GM12891 (cell line): Measurements from ENCODE around the gene UGT1A6.
"Not testable (repeated sequence)": the region's sequence is repeated elsewhere in the genome, so short reads cannot be mapped to it uniquely, and the experiment has no call there.

Experiments
- DNase-seq: peaks from one replicate; pipeline ENCODE4 v3.0.0; 2011; ENCODE audit warnings: low spot score; ENCODE audit not compliant: insufficient read length
- FAIRE-seq: peaks from 2 replicates; lab custom pipeline; 2011; peaks lifted over from hg19 to GRCh38; lab: Jason Lieb, UNC
- PAX5 ChIP-seq: IDR thresholded peaks from 2 replicates; pipeline ENCODE4 v1.6.1; 2011; ENCODE audit warnings: low read length, moderate library complexity, mild to moderate bottlenecking; ENCODE audit not compliant: insufficient read depth, severe bottlenecking
- POLR2A ChIP-seq: IDR thresholded peaks from 2 replicates; pipeline ENCODE4 v1.6.1; 2011; ENCODE audit warnings: low read depth, low read length, control low read depth
- POLR2AphosphoS5 ChIP-seq: IDR thresholded peaks from 2 replicates; pipeline ENCODE4 v1.6.1; 2011; ENCODE audit warnings: low read depth, low read length, control low read depth
- POU2F2 ChIP-seq: IDR thresholded peaks from 2 replicates; pipeline ENCODE4 v1.6.1; 2011; ENCODE audit warnings: low read depth, mild to moderate bottlenecking, control low read depth, low read length, moderate library complexity
- SPI1 ChIP-seq: IDR thresholded peaks from 2 replicates; pipeline ENCODE4 v1.6.1; 2011; ENCODE audit warnings: low read depth, low read length, control low read depth
- TAF1 ChIP-seq: IDR thresholded peaks from 2 replicates; pipeline ENCODE4 v1.6.1; 2011; ENCODE audit warnings: low read depth, low read length, control low read depth

Gene UGT1A6

GRCh38 chr2:233714121-233714520 lies 21.4 kb downstream of the UGT1A6 start:
- no peak for FAIRE-seq
- TF ChIP-seq TAF1 (no peak), POLR2AphosphoS5 (no peak), POLR2A (no peak), POU2F2 (no peak), SPI1 (no peak), PAX5 (no peak)

DNA sequence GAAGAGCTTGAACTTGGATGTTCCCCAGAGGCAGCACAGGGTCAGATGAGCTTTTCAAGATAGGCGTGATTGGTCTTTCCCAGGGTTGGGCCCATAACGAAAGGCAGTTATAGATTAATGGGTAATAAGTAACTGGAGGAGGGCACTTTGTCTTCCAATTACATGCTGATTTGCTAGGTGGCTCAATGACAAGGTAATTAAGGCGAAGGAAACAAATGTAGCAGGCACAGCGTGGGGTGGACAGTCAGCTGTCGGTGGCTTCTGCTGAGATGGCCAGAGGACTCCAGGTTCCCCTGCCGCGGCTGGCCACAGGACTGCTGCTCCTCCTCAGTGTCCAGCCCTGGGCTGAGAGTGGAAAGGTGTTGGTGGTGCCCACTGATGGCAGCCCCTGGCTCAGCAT lies 25.9 kb downstream of the UGT1A6 start, which contains the start of gene UGT1A4:
Gene UGT1A4, plus strand, starts transcription at position 185 of the 400 bp plus-strand sequence. Its CDS starts 85 bp downstream, at position 270.
- no peak for DNase-seq
- TF ChIP-seq PAX5 (no peak), POLR2AphosphoS5 (no peak), SPI1 (no peak), POLR2A (no peak), POU2F2 (no peak), TAF1 (no peak)
- no peak for FAIRE-seq

More at GRCh38 chr2:233714121-233714520, 21.4 kb downstream of the UGT1A6 start:
- DNase-seq: no peak

DNA sequence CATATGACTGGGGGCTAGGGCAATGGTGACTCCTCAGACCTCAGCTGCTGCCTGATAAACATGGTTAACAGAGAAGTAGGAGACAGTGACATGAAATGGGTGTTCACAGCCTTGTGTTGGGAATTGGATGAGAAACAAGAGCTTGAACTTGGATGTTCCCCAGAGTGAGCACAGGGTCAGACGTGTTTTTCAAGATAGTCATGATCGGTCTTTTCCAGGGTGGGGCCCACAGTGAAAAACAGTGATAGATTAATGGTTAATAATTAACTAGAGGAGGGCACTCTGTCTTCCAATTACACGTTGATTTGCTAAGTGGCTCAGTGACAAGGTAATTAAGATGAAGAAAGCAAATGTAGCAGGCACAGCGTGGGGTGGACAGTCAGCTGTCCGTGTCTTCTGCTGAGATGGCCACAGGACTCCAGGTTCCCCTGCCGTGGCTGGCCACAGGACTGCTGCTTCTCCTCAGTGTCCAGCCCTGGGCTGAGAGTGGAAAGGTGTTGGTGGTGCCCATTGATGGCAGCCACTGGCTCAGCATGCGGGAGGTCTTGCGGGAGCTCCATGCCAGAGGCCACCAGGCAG lies 36.1 kb downstream of the UGT1A6 start, which contains the start of gene UGT1A3:
Gene UGT1A3, plus strand, starts transcription at position 320 of the 579 bp plus-strand sequence. Its CDS starts 85 bp downstream, at position 405.
- TF ChIP-seq SPI1 (no peak), PAX5 (no peak), POLR2A (no peak), TAF1 (no peak), POU2F2 (no peak), POLR2AphosphoS5 (no peak)
- DNase-seq: no peak
- no peak for FAIRE-seq

- DNase-seq, FAIRE-seq: not testable (repeated sequence)
Observed at GRCh38 chr2:233736868-233737653, 44.4 kb downstream of the UGT1A6 start.

GRCh38 chr2:233740870-233741269 lies 48.2 kb downstream of the UGT1A6 start:
- DNase-seq (no peak), FAIRE-seq (no peak)
- TF ChIP-seq POU2F2 (no peak), TAF1 (no peak), PAX5 (no peak), POLR2A (no peak), SPI1 (no peak), POLR2AphosphoS5 (no peak)

DNA sequence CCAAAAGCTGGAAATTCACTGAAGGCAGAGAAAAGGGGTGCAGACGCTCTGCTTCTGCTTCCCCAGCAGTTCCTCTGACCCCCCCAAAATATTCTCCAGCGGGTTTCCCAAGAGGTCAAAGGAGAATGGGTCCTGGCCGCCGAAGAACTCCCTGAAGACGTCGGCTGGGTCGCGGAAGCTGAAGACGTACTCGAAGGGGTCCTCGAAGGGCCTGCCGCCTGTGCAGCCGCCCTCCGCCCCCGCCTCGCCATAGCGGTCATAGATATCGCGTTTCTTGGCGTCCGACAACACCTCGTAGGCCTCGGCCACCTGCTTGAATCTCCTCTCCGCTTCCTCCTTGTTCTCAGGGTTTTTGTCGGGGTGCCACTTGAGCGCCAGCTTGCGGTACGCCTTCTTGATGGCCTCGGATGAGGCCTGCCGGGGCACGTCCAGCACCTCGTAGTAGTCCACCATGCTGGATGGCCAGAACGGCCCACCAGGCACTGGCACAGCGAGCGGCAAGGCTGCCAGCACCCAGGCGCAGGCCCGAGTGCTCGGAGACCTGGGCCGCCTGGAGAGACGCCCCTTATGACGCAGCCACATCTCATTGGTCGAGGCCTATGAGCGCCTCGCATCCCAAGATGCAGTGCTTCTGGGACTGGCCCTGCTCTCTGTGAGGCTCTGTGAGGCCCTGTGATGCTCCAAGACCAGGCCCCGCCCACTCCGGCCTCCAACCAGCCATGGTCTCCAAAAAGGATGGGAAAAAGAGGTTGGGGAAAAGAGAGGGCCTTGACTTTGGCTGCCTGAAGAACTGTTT lies 51.0 kb downstream of the UGT1A6 start:
- FAIRE-seq: no peak
- TF ChIP-seq PAX5 (no peak), POLR2AphosphoS5 (no peak), POLR2A (no peak), TAF1 (no peak), SPI1 (no peak), POU2F2 (no peak)

DNA sequence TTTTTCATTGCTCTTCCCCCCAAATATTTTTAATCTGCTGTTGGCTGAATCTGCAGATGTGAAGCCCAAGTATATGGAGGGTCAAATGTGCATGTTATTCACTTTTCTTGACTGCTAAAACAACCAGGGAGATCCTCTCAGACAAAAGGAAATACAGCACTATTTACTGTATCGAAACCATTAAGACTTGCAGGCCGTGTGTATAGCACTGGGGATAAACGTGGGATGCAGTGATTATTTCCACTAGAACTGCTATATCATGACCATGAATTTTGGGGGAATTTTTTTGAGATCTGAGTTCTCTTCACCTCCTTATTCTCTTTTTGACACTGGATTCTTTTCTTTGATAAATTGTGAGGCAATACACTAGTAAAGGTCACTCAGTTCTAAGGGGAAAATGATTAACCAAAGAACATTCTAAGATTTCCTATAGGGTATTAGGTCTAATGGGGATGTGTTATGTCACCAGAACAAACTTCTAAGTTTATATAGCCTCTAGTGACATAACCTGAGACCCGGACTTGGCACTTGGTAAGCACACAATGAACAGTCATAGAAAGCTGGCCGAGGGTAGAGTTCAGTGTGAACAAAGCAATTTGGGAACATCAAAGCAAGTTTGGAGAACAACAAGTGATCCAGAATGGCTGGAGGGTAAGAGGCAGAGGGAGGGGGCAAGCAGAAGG lies 52.5 kb downstream of the UGT1A6 start:
- TF ChIP-seq POU2F2 (no peak), POLR2A (no peak), SPI1 (no peak), TAF1 (no peak)
- FAIRE-seq (peak; percentile 47), DNase-seq (no peak)

More for the DNA sequence above, 51.0 kb downstream of the UGT1A6 start:
- DNase-seq: no peak

GRCh38 chr2:233745838-233746237 lies 53.1 kb downstream of the UGT1A6 start:
- not testable (repeated sequence) for FAIRE-seq, DNase-seq

- DNase-seq: no peak
- TF ChIP-seq TAF1 (no peak), POLR2A (no peak)
- FAIRE-seq: no peak
Observed at GRCh38 chr2:233746475-233747282, 54.0 kb downstream of the UGT1A6 start.

DNA sequence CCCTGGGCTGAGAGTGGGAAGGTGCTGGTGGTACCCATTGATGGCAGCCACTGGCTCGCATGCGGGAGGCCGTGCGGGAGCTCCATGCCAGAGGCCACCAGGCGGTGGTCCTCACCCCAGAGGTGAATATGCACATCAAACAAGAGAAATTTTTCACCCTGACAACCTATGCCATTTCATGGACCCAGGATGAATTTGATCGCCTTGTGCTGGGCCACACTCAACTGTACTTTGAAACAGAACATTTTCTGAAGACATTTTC lies 54.5 kb downstream of the UGT1A6 start:
- TF ChIP-seq POU2F2 (no peak), POLR2AphosphoS5 (no peak), TAF1 (no peak), PAX5 (no peak), SPI1 (no peak), POLR2A (no peak)
- DNase-seq (no peak), FAIRE-seq (no peak)

GRCh38 chr2:233750689-233751088 lies 58.0 kb downstream of the UGT1A6 start:
- DNase-seq, FAIRE-seq: not testable (repeated sequence)

DNA sequence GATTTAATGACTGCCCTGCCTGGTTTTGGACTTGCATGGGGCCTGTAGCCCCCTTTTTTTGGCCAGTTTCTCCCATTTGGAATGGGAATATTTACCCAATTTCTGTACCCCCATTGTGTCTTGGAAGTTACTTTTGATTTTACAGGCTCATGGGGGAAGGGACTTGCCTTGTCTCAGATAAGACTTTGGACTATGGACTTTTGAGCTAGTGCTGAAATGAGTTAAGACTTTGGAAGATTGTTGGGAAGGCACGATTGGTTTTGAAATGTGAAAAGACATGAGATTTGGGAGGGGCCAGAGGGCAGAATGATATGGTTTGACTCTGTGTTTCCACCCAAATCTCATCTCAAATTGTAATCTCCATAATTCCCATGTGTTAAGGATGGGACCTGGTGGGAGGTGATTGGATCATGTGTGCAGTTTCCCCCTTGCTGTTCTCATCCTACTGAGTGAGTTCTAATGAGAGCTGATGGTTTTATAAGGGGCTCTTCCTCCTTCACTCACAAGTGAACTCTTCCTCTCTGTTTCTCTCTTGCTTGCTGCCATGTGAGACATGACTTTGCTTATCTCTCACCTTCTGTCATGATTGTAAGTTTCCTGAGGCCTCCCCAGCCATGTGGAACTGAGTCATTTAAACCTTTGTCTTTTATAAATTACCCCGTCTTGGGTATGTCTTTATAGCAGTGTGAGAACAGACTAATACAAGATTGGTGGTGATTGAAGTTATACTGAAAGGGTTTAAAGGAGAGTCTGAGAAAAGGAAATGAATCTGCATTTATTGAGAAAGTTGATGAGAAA lies 58.7 kb downstream of the UGT1A6 start:
- DNase-seq, FAIRE-seq: not testable (repeated sequence)
